ENCODE results near the gene CD40.

Gene CD40

DNA sequence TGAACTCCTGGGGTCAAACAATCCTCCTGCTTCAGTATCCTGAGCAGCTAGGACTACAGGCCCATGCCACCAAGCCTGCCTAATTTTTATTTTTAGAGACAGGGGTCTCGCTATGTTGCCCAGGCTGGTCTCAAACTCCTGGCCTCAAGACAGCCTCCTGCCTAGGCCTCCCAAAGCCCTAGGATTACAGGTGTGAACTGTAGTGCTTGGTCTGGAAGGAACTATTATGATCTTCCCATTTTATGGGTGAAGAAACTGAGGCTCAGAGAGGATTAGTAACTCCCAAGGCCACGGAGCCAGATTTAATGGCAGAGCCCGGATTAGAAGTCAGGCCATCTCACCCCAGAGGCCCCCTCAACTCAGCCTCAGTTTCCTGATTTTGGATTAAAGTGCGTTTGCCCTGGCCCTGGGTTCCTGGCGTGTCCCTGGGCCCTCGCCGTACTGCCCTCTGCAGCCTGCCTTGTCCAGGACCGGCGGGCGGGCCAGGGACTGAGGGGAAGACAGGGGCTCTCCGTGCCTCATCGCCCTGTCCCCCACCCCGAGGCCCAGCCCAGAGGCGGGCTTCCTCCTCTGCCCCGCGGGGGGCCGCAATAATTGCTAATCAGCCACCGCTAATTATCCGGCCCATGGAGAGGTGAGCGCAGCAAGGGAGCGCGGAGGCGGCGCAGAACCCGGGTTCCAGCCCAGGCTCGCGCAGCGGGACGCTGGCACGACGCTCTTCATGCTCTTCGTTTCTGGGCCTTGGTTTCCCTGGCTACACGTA is 34.9 kb downstream of the CD40 start:
- Histone ChIP-seq H3K4me3 (ENCODE audit: low read length) (no peak overlapping the region), H3K4me1 (ENCODE audit: insufficient read depth, low read length) (no peaks in the 10 kb centered on the region), H3K27me3 (ENCODE audit: insufficient read depth, low read length) (peaks cover 19% of the 10 kb centered on the region), H3K36me3 (ENCODE audit: insufficient read depth, low read length) (no peaks in the 10 kb centered on the region), H3K9me3 (ENCODE audit: low read length) (no peaks in the 10 kb centered on the region), H2AFZ (ENCODE audit: low read depth, low read length) (no peak overlapping the region)

DNA sequence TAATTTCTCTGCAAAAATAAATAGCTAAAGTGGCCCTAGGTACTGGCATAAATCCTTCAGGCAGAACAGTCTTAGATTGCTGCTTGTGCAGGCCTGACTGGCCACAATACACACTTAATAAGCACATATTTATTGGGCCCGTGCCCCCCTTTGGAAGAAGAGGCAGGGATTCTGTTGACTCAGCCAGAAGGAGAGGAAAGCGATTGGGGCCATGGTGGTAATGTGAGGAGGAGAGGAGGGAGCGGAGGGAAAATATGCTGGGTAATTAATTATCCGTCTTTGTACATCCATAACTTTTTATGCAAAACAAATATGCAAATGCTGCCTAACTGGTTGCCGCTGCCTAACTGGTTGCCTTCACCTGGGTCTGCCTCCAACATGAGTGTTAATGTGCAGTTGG is 36.2 kb downstream of the CD40 start:
- peaks cover 21% of the 10 kb centered on the region for H3K27me3 ChIP-seq (ENCODE audit: insufficient read depth, low read length)
- no peaks in the 10 kb centered on the region for H3K36me3 ChIP-seq (ENCODE audit: insufficient read depth, low read length)
- no peak overlapping the region for H2AFZ ChIP-seq (ENCODE audit: low read depth, low read length)
- H3K9me3 ChIP-seq (ENCODE audit: low read length): no peaks in the 10 kb centered on the region
- H3K4me3 ChIP-seq (ENCODE audit: low read length): no peak overlapping the region
- H3K4me1 ChIP-seq (ENCODE audit: insufficient read depth, low read length): no peaks in the 10 kb centered on the region

DNA sequence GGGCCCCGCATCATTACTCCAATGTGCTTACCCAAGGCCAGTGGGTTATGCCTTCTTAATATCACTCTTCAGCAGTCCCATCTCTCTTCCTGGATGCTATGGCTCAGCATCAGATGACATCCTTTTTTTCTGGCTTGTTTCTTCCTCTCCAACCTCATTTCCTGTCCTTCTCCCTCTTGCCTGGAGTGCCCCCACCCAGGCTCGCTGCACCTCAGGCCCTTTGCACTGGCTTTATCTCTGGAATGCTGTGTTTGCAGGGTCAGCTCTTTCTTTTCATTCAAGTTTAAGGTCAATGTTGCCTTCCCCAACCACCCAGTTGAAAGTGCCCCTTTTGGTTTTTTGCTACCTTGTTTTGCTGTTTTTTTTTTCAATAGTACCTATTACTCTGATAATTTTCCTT is 36.7 kb downstream of the CD40 start:
- peaks cover 22% of the 10 kb centered on the region for H3K27me3 ChIP-seq (ENCODE audit: insufficient read depth, low read length)
- no peaks in the 10 kb centered on the region for H3K9me3 ChIP-seq (ENCODE audit: low read length)
- H2AFZ ChIP-seq (ENCODE audit: low read depth, low read length): no peak overlapping the region
- no peaks in the 10 kb centered on the region for H3K4me1 ChIP-seq (ENCODE audit: insufficient read depth, low read length)
- H3K36me3 ChIP-seq (ENCODE audit: insufficient read depth, low read length): no peaks in the 10 kb centered on the region
- no peak overlapping the region for H3K4me3 ChIP-seq (ENCODE audit: low read length)

GRCh38 chr20:46156065-46156464 is 38.0 kb downstream of the CD40 start:
- H3K27me3 ChIP-seq (ENCODE audit: insufficient read depth, low read length): peaks cover 29% of the 10 kb centered on the region
- no peaks in the 10 kb centered on the region for H3K4me1 ChIP-seq (ENCODE audit: insufficient read depth, low read length)
- no peaks in the 10 kb centered on the region for H3K36me3 ChIP-seq (ENCODE audit: insufficient read depth, low read length)
- no peaks in the 10 kb centered on the region for H3K9me3 ChIP-seq (ENCODE audit: low read length)
- H3K4me3 ChIP-seq (ENCODE audit: low read length): no peak overlapping the region
- H2AFZ ChIP-seq (ENCODE audit: low read depth, low read length): no peak overlapping the region

GRCh38 chr20:46157076-46157592 is 39.0 kb downstream of the CD40 start:
- Histone ChIP-seq H3K4me3 (ENCODE audit: low read length) (no peak overlapping the region), H3K27me3 (ENCODE audit: insufficient read depth, low read length) (peaks cover 30% of the 10 kb centered on the region), H2AFZ (ENCODE audit: low read depth, low read length) (no peak overlapping the region), H3K36me3 (ENCODE audit: insufficient read depth, low read length) (no peaks in the 10 kb centered on the region), H3K4me1 (ENCODE audit: insufficient read depth, low read length) (no peaks in the 10 kb centered on the region), H3K9me3 (ENCODE audit: low read length) (no peaks in the 10 kb centered on the region)

- Histone ChIP-seq H3K4me3 (ENCODE audit: low read length) (no peak overlapping the region), H3K36me3 (ENCODE audit: insufficient read depth, low read length) (no peaks in the 10 kb centered on the region), H3K4me1 (ENCODE audit: insufficient read depth, low read length) (no peaks in the 10 kb centered on the region), H3K9me3 (ENCODE audit: low read length) (no peaks in the 10 kb centered on the region), H3K27me3 (ENCODE audit: insufficient read depth, low read length) (peaks cover 30% of the 10 kb centered on the region), H2AFZ (ENCODE audit: low read depth, low read length) (no peak overlapping the region)
Measured at GRCh38 chr20:46157625-46158024, 39.5 kb downstream of the CD40 start.

- Histone ChIP-seq H3K9me3 (ENCODE audit: low read length) (no peaks in the 10 kb centered on the region), H3K27me3 (ENCODE audit: insufficient read depth, low read length) (peaks cover 30% of the 10 kb centered on the region), H3K4me3 (ENCODE audit: low read length) (no peak overlapping the region), H2AFZ (ENCODE audit: low read depth, low read length) (no peak overlapping the region), H3K4me1 (ENCODE audit: insufficient read depth, low read length) (no peaks in the 10 kb centered on the region), H3K36me3 (ENCODE audit: insufficient read depth, low read length) (no peaks in the 10 kb centered on the region)
Measured at GRCh38 chr20:46158476-46158987, 40.4 kb downstream of the CD40 start.

DNA sequence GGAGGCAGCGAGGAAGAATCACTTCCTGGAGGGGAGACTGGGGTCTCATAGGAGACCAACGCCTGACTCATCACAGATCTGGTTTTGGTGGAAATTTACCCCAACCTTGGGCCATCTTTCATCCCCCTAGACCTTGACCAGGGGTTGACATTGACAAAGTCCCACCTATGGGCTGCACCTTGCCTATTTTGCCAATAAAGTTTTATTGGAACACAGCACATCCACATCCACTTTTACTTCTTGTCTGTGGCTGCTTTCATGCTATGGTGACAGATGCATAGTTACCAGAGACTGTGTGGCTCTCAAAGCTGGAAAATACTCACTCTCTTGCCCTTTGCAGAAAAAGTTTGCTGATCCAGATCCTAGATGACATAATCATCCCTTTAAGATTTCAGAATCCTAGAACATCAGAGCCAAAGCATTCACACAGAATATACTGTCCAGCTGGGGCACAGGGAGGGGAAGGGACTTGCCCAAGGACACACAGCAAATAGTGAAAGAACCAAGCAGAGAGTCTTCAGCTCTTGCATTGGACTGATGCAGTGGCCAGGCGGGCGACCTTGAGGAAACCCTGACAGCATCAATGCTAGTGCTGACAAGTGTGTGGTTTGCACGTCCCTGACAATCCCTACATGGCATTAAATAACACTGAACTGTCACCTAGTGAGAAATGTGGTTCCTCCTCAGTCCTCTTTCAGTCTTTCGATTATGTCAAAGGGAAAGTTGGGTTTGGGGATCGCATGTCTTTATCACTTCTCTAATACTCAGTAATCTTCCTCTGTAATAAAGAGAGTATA is 41.2 kb downstream of the CD40 start:
- H3K36me3 ChIP-seq (ENCODE audit: insufficient read depth, low read length): no peaks in the 10 kb centered on the region
- H3K9me3 ChIP-seq (ENCODE audit: low read length): no peaks in the 10 kb centered on the region
- no peaks in the 10 kb centered on the region for H3K4me1 ChIP-seq (ENCODE audit: insufficient read depth, low read length)
- peaks cover 30% of the 10 kb centered on the region for H3K27me3 ChIP-seq (ENCODE audit: insufficient read depth, low read length)
- H3K4me3 ChIP-seq (ENCODE audit: low read length): no peak overlapping the region
- no peak overlapping the region for H2AFZ ChIP-seq (ENCODE audit: low read depth, low read length)

GRCh38 chr20:46160661-46161060 is 42.5 kb downstream of the CD40 start:
- Histone ChIP-seq H2AFZ (ENCODE audit: low read depth, low read length) (no peak overlapping the region), H3K27me3 (ENCODE audit: insufficient read depth, low read length) (peaks cover 28% of the 10 kb centered on the region), H3K4me1 (ENCODE audit: insufficient read depth, low read length) (no peaks in the 10 kb centered on the region), H3K9me3 (ENCODE audit: low read length) (no peaks in the 10 kb centered on the region), H3K4me3 (ENCODE audit: low read length) (no peak overlapping the region), H3K36me3 (ENCODE audit: insufficient read depth, low read length) (no peaks in the 10 kb centered on the region)

DNA sequence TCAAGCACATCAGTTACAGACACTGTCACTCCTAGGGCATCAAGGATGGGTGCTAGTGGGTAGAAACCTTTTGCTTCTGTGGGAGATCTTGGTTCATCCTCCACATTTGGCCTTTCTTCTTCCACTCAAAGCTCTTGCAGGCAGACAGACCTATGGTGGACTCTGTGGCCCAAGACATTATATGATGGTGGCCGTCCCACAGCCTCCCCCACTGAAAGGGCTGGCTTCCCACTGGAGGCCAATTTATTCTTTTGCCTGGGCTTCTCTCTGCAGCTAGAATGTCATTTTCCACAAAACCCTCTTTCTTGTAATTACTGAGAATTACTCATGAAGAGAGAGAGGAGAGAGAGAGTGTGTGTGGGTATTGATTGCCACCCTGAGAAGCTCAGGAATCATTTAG is 43.8 kb downstream of the CD40 start:
- Histone ChIP-seq H3K4me1 (ENCODE audit: insufficient read depth, low read length) (no peaks in the 10 kb centered on the region), H3K4me3 (ENCODE audit: low read length) (no peak overlapping the region), H3K27me3 (ENCODE audit: insufficient read depth, low read length) (peaks cover 28% of the 10 kb centered on the region), H3K36me3 (ENCODE audit: insufficient read depth, low read length) (no peaks in the 10 kb centered on the region), H2AFZ (ENCODE audit: low read depth, low read length) (no peak overlapping the region), H3K9me3 (ENCODE audit: low read length) (no peaks in the 10 kb centered on the region)

DNA sequence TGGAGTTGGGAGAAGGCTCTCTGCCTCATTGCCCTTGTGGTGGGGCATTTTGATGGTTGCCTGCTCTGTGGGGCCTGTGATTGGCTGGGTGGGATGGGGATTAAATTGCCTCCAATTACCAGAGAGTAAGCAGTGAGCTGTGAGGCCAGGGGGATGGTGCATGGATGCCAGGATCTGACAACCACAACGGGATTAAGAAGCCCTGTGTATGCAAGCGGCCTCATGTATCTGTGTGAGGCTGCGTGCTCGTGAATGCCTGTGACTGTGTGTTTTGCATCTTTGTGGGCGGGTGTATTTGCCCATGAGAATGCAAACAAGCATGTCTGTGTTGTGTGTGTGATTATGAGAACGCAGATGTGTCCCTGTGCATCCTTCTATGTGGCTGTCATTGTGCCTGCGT is 46.1 kb downstream of the CD40 start:
- no peak overlapping the region for H2AFZ ChIP-seq (ENCODE audit: low read depth, low read length)
- H3K36me3 ChIP-seq (ENCODE audit: insufficient read depth, low read length): no peaks in the 10 kb centered on the region
- H3K27me3 ChIP-seq (ENCODE audit: insufficient read depth, low read length): peaks cover 19% of the 10 kb centered on the region
- no peaks in the 10 kb centered on the region for H3K9me3 ChIP-seq (ENCODE audit: low read length)
- no peak overlapping the region for H3K4me3 ChIP-seq (ENCODE audit: low read length)
- H3K4me1 ChIP-seq (ENCODE audit: insufficient read depth, low read length): no peaks in the 10 kb centered on the region

DNA sequence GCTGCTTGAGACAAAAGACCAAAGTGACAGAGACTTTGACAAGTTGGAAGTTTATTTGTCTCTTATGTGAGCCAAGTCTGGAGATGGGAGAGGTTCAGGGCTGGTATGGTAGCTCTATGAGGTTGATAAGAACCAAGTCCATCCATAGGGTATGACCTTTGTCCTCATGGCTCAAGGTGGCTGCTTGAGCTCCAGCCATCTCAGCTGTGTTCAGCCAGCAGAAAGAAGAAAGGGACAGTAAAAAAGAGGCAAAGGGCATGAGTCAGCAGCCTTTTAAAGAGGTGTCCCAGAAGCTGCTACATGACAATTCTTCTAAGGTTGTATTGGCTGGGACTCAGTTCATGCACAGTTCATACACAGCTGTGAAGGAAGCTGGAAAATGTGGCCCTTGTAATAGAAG is 49.0 kb downstream of the CD40 start:
- H3K9me3 ChIP-seq (ENCODE audit: low read length): no peaks in the 10 kb centered on the region
- H2AFZ ChIP-seq (ENCODE audit: low read depth, low read length): no peak overlapping the region
- H3K4me3 ChIP-seq (ENCODE audit: low read length): no peak overlapping the region
- no peaks in the 10 kb centered on the region for H3K4me1 ChIP-seq (ENCODE audit: insufficient read depth, low read length)
- H3K27me3 ChIP-seq (ENCODE audit: insufficient read depth, low read length): peaks cover 6% of the 10 kb centered on the region
- no peaks in the 10 kb centered on the region for H3K36me3 ChIP-seq (ENCODE audit: insufficient read depth, low read length)

DNA sequence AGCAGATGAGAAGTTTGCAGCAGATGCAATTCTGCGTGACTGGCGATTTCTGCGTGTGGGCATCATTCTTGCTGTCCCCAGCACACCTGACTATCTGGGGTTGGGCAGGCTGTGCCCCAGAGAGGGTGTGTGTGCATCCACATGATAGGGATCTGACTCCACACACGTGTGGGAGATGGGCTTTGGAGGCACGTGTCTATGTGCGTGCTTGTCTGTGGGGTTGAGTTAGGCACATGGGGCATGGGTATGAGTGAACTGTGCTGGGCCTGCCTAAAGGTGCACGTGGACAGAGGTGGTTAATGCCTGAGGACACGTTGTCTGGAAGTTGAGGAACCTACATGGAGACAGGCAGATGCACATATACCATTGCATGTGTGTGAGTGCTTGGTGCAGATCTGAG is 50.3 kb downstream of the CD40 start:
- H3K4me3 ChIP-seq (ENCODE audit: low read length): no peak overlapping the region
- H3K4me1 ChIP-seq (ENCODE audit: insufficient read depth, low read length): no peaks in the 10 kb centered on the region
- peaks cover 10% of the 10 kb centered on the region for H3K27me3 ChIP-seq (ENCODE audit: insufficient read depth, low read length)
- no peaks in the 10 kb centered on the region for H3K9me3 ChIP-seq (ENCODE audit: low read length)
- no peak overlapping the region for H2AFZ ChIP-seq (ENCODE audit: low read depth, low read length)
- no peaks in the 10 kb centered on the region for H3K36me3 ChIP-seq (ENCODE audit: insufficient read depth, low read length)
